IMR-90 (cell line): Measurements from ENCODE around the gene FOXP4.

ENCODE experiments used
- BHLHE40 ChIP-seq: fragments of 150-350 bp; IDR thresholded peaks from 2 replicates; pipeline ENCODE4 v1.6.1; 2016; ENCODE audit warnings: mild to moderate bottlenecking, low read depth, low read length
- CEBPB ChIP-seq: IDR thresholded peaks from 2 replicates; pipeline ENCODE4 v1.6.1; 2012; ENCODE audit warnings: low read depth, low read length, improper control_type of control experiment
- CTCF ChIP-seq: conservative IDR thresholded peaks from 2 replicates; pipeline ENCODE4 v1.5.1; 2012; ENCODE audit warnings: mild to moderate bottlenecking, low read depth, low read length, improper control_type of control experiment
- MAFK ChIP-seq: IDR thresholded peaks from 2 replicates; pipeline ENCODE4 v1.6.1; 2012; ENCODE audit warnings: low read depth, low read length, improper control_type of control experiment
- MAZ ChIP-seq: IDR thresholded peaks from 2 replicates; pipeline ENCODE4 v1.6.1; 2012; ENCODE audit warnings: low read depth, mild to moderate bottlenecking, low read length, improper control_type of control experiment, moderate library complexity, borderline replicate concordance
- NFE2L2 ChIP-seq: fragments of 150-350 bp; IDR thresholded peaks from 2 replicates; pipeline ENCODE4 v1.6.1; 2016; ENCODE audit warnings: low read depth, mild to moderate bottlenecking, low read length
- POLR2A ChIP-seq: IDR thresholded peaks from 2 replicates; pipeline ENCODE4 v1.6.1; 2012; ENCODE audit warnings: mild to moderate bottlenecking, low read depth, low read length
- USF2 ChIP-seq: fragments of 150-350 bp; IDR thresholded peaks from 2 replicates; pipeline ENCODE4 v1.6.1; 2017; ENCODE audit warnings: mild to moderate bottlenecking, antibody characterized with exemption, low read length, low read depth

GRCh38 chr6:41591122-41591521 is 44.9 kb downstream of the FOXP4 start:
- no peak for TF ChIP-seq CTCF
- no peak for TF ChIP-seq CEBPB
- TF ChIP-seq POLR2A: no peak
- no peak for TF ChIP-seq NFE2L2
- no peak for TF ChIP-seq BHLHE40
- no peak for TF ChIP-seq USF2
- no peak for TF ChIP-seq MAFK
- TF ChIP-seq MAZ: no peak
